PC-3 (cell line): ENCODE data around the gene SHTN1.

Experiments
- CTCF ChIP-seq: fragments of 300-600 bp; sonication (generic); conservative IDR thresholded peaks from 2 replicates; pipeline ENCODE4 v1.5.1; 2017; ENCODE audit warnings: antibody characterized with exemption, low read depth, mild to moderate bottlenecking, low read length
- EZH2 ChIP-seq: fragments of 300-600 bp; sonication (generic); IDR thresholded peaks from one replicate; pipeline ENCODE4 v1.6.1; 2017; ENCODE audit warnings: antibody characterized with exemption, mild to moderate bottlenecking, low read length; ENCODE audit not compliant: unreplicated experiment

GRCh38 chr10:116944911-116945310 is 60.1 kb downstream of the SHTN1 start:
- no peak for TF ChIP-seq CTCF
- no peak for TF ChIP-seq EZH2
